H9 (cell line): ENCODE data around the gene CWC22. TPM values are rescaled to one million over a fixed set of nuclear protein-coding genes. Genes with fewer than 3 reads are reported as not detected.

Experiments
- DNase-seq: peaks from one replicate; pipeline ENCODE4 v3.0.0-alpha.2; 2017
- H2AFZ ChIP-seq: one replicate; pipeline ENCODE4 v1.6.1; 2013; ENCODE audit warnings: mild to moderate bottlenecking, low read length, control low read depth, moderate library complexity
- H2AK5ac ChIP-seq: 2 replicates; pipeline ENCODE4 v1.6.1; 2013; ENCODE audit warnings: low read length, control low read depth, mixed read lengths; ENCODE audit not compliant: insufficient read length
- H2BK120ac ChIP-seq: one replicate; pipeline ENCODE4 v1.6.1; 2013; ENCODE audit warnings: low read depth, mild to moderate bottlenecking, low read length, control low read depth, inconsistent platforms; ENCODE audit not compliant: poor library complexity, severe bottlenecking
- H2BK12ac ChIP-seq: 2 replicates; pipeline ENCODE4 v1.6.1; 2013; ENCODE audit warnings: low read length, control low read depth, mixed read lengths, low read depth; ENCODE audit not compliant: insufficient read length
- H2BK15ac ChIP-seq: 2 replicates; pipeline ENCODE4 v1.6.1; 2013; ENCODE audit warnings: low read depth, low read length, control low read depth
- H2BK20ac ChIP-seq: one replicate; pipeline ENCODE4 v1.6.1; 2013; ENCODE audit warnings: low read depth, mild to moderate bottlenecking, low read length, control low read depth, inconsistent platforms; ENCODE audit not compliant: poor library complexity, severe bottlenecking
- H2BK5ac ChIP-seq: 2 replicates; pipeline ENCODE4 v1.6.1; 2013; ENCODE audit warnings: low read length, control low read depth, mixed read lengths; ENCODE audit not compliant: insufficient read length
- H3K14ac ChIP-seq: 2 replicates; pipeline ENCODE4 v1.6.1; 2013; ENCODE audit warnings: low read length, control low read depth; ENCODE audit not compliant: insufficient read depth
- H3K18ac ChIP-seq: 2 replicates; pipeline ENCODE4 v1.6.1; 2013; ENCODE audit warnings: low read depth, mild to moderate bottlenecking, mixed read lengths, low read length, control low read depth; ENCODE audit not compliant: insufficient read length
- H3K23ac ChIP-seq: 2 replicates; pipeline ENCODE4 v1.6.1; 2013; ENCODE audit warnings: low read length, control low read depth, mixed read lengths, low read depth; ENCODE audit not compliant: insufficient read length
- H3K23me2 ChIP-seq: 2 replicates; pipeline ENCODE4 v1.6.1; 2013; ENCODE audit warnings: low read depth, mild to moderate bottlenecking, mixed read lengths, low read length, control low read depth; ENCODE audit not compliant: insufficient read length, poor library complexity, severe bottlenecking
- H3K27ac ChIP-seq: 2 replicates; pipeline ENCODE4 v1.5.1; 2013; ENCODE audit warnings: low read length, control low read depth, mixed read lengths, low read depth; ENCODE audit not compliant: insufficient read length
- H3K27me3 ChIP-seq: 2 replicates; pipeline ENCODE4 v1.6.1; 2013; ENCODE audit warnings: low read length, control low read depth, inconsistent platforms; ENCODE audit not compliant: insufficient read depth
- H3K4ac ChIP-seq: 2 replicates; pipeline ENCODE4 v1.6.1; 2013; ENCODE audit warnings: low read depth, mild to moderate bottlenecking, control low read depth, inconsistent platforms, low read length, moderate library complexity
- H3K4me1 ChIP-seq: 2 replicates; pipeline ENCODE4 v1.6.1; 2013; ENCODE audit warnings: low read length, control low read depth, inconsistent platforms; ENCODE audit not compliant: insufficient read depth
- H3K4me2 ChIP-seq: 2 replicates; pipeline ENCODE4 v1.6.1; 2013; ENCODE audit warnings: low read length, control low read depth, mixed read lengths; ENCODE audit not compliant: insufficient read length, insufficient read depth
- H3K56ac ChIP-seq: 2 replicates; pipeline ENCODE4 v1.6.1; 2013; ENCODE audit warnings: low read depth, mild to moderate bottlenecking, mixed read lengths, low read length, control low read depth; ENCODE audit not compliant: insufficient read length
- H3K79me1 ChIP-seq: 2 replicates; pipeline ENCODE4 v1.6.1; 2013; ENCODE audit warnings: low read depth, mild to moderate bottlenecking, moderate library complexity, low read length, control low read depth, inconsistent platforms; ENCODE audit not compliant: insufficient read depth, poor library complexity, severe bottlenecking
- H3K79me2 ChIP-seq: 2 replicates; pipeline ENCODE4 v1.6.1; 2013; ENCODE audit warnings: low read length, control low read depth, inconsistent platforms; ENCODE audit not compliant: insufficient read depth
- H3K9ac ChIP-seq: 2 replicates; pipeline ENCODE4 v1.6.1; 2013; ENCODE audit warnings: low read length, control low read depth, mixed read lengths; ENCODE audit not compliant: insufficient read length; ENCODE audit errors: extremely low read depth
- H3K9me3 ChIP-seq: one replicate; pipeline ENCODE4 v1.6.1; 2013; ENCODE audit warnings: low read depth, low read length, inconsistent platforms; ENCODE audit not compliant: control insufficient read depth
- H3T11ph ChIP-seq: one replicate; pipeline ENCODE4 v1.6.1; 2013; ENCODE audit warnings: mild to moderate bottlenecking, low read length, control low read depth, inconsistent platforms
- H4K20me1 ChIP-seq: one replicate; pipeline ENCODE4 v1.6.1; 2013; ENCODE audit not compliant: control insufficient read depth, insufficient read length, insufficient read depth
- H4K5ac ChIP-seq: 2 replicates; pipeline ENCODE4 v1.6.1; 2013; ENCODE audit warnings: low read depth, mild to moderate bottlenecking, mixed read lengths, low read length, control low read depth; ENCODE audit not compliant: insufficient read length
- H4K8ac ChIP-seq: replicated peaks from 2 replicates; pipeline ENCODE4 v1.6.1; 2013; ENCODE audit warnings: low read length, control low read depth, mixed read lengths, low read depth; ENCODE audit not compliant: insufficient read length
- H4K91ac ChIP-seq: 2 replicates; pipeline ENCODE4 v1.6.1; 2013; ENCODE audit warnings: low read depth, mild to moderate bottlenecking, moderate library complexity, mixed read lengths, low read length, control low read depth; ENCODE audit not compliant: insufficient read length
- H3K27ac Mint-ChIP-seq, 3 experiments: 2 replicates in 2 of 3; 3 replicates in 1 of 3; pipeline ENCODE4 v1.8.0; 2020 to 2021; ENCODE audit warnings: mixed read lengths in 3 of 3, mild to moderate bottlenecking in 1 of 3, moderate library complexity in 1 of 3
- H3K27me3 Mint-ChIP-seq: 2 replicates; pipeline ENCODE4 v1.8.0; 2021; ENCODE audit warnings: low read depth, mild to moderate bottlenecking, moderate library complexity, mixed read lengths
- H3K36me3 Mint-ChIP-seq, 3 experiments: 2 replicates in 2 of 3; 3 replicates in 1 of 3; pipeline ENCODE4 v1.8.0; 2020 to 2021; ENCODE audit warnings: low read depth in 3 of 3, mixed read lengths in 3 of 3; ENCODE audit not compliant: insufficient read depth in 1 of 3
- H3K4me1 Mint-ChIP-seq, 2 experiments: 2 replicates each; pipeline ENCODE4 v1.8.0; 2020; ENCODE audit warnings: mixed read lengths in 2 of 2
- H3K4me3 Mint-ChIP-seq, 2 experiments: 2 replicates in 1 of 2; 3 replicates in 1 of 2; pipeline ENCODE4 v1.8.0; 2020 to 2021; ENCODE audit warnings: mild to moderate bottlenecking in 2 of 2, mixed read lengths in 2 of 2, moderate library complexity in 1 of 2
- H3K9me3 Mint-ChIP-seq, 2 experiments: 2 replicates in 1 of 2; 3 replicates in 1 of 2; pipeline ENCODE4 v1.8.0; 2020; ENCODE audit warnings: mild to moderate bottlenecking in 2 of 2, mixed read lengths in 2 of 2, moderate library complexity in 1 of 2
- CTCF ChIP-seq: fragments of 200-600 bp; sonication (generic); conservative IDR thresholded peaks from 3 replicates; pipeline ENCODE4 v1.8.0; 2021; ENCODE audit warnings: antibody characterized with exemption, mild to moderate bottlenecking
- WGBS: extraction: QIAGEN DNeasy Blood & Tissue Kit; methylation state at CpG from one replicate; pipeline ENCODE4 v1.1.7; 2013; ENCODE audit warnings: missing lambda C conversion rate, low lambda C conversion rate, mixed read lengths; ENCODE audit not compliant: insufficient read length; ENCODE audit errors: extremely low coverage; 5-methylcytosine and 5-hydroxymethylcytosine counted together
- total RNA-seq: library from RNA; stranded (reverse); gene quantifications from 2 replicates; pipeline ENCODE4 v1.2.1, GENCODE V29; 2021

CWC22 gene
- total RNA-seq, 1 experiment from 2014 or later, result 43.4 TPM

- WGBS, result no CpG with 5 or more reads among the region's 2 CpGs
- Histone ChIP-seq H3K14ac (no peak overlapping the region), H3K27me3 (no peaks in the 10 kb centered on the region), H3K4ac (no peak overlapping the region), H3K79me2 (no peaks in the 10 kb centered on the region), H4K5ac (no peak overlapping the region), H2BK15ac (no peak overlapping the region), H3K9me3 (no peaks in the 10 kb centered on the region), H4K91ac (no peak overlapping the region), H3K4me1 (no peaks in the 10 kb centered on the region), H3K4me2 (no peak overlapping the region), H2BK20ac (no peak overlapping the region), H3K9ac (no peak overlapping the region), H4K8ac (no peak overlapping the region), H3T11ph (no peak overlapping the region), H3K79me1 (no peaks in the 10 kb centered on the region), H2BK12ac (no peak overlapping the region), H3K27ac (no peak overlapping the region), H4K20me1 (no peaks in the 10 kb centered on the region), H3K18ac (no peak overlapping the region), H3K56ac (no peak overlapping the region), H3K23ac (no peak overlapping the region), H2AFZ (no peak overlapping the region), H2BK5ac (no peak overlapping the region), H3K23me2 (no peaks in the 10 kb centered on the region), H2AK5ac (no peak overlapping the region), H2BK120ac (no peak overlapping the region)
- no peak overlapping the region for H3K27ac Mint-ChIP-seq
- H3K4me1 Mint-ChIP-seq, result no peaks in the 10 kb centered on the region; a peak in 1 of 4 replicates
- H3K9me3 Mint-ChIP-seq, result no peaks in the 10 kb centered on the region
- H3K27me3 Mint-ChIP-seq, result no peaks in the 10 kb centered on the region
- TF ChIP-seq CTCF, result no peak
- no peak overlapping the region for H3K4me3 Mint-ChIP-seq
- DNase-seq, result no peak
- H3K36me3 Mint-ChIP-seq, result peaks cover 6 to 59% (median 55%) of the 10 kb centered on the region in 3 experiments; a peak in 5 of 7 replicates
Observed at GRCh38 chr2:179952658-179953057, 54.4 kb downstream of the CWC22 start.
